HCT116 (cell line): ENCODE measurements around the gene KPNA5. TPM values are rescaled to one million over a fixed set of nuclear protein-coding genes. Genes with fewer than 3 reads are reported as not detected.

Source experiments
- ATAC-seq: fragments of 200-7000 bp; cut with Tn5 transposase; 2 replicates; pipeline ENCODE4 v1.9.1; 2020; ENCODE audit warnings: mild to moderate bottlenecking, moderate library complexity
- BruUV-seq: library from RNA; stranded (reverse); fragments of 400-500 nt; replicated peaks from 2 replicates; lab custom pipeline; 2021; lab: Mats Ljungman, UMichigan
- CTCF ChIA-PET: fragments of 300-600 bp; sonication (Branson Sonifier 250); formaldehyde crosslinking; loops from one replicate; lab custom pipeline; 2021; ENCODE audit warnings: antibody characterized with exemption; lab: Charles Lee
- POLR2A ChIA-PET: fragments of 300-600, 350-600 bp; sonication (Branson Sonifier 250); formaldehyde crosslinking; loops from one replicate; lab custom pipeline; 2021; ENCODE audit warnings: antibody characterized with exemption; lab: Charles Lee
- RAD21 ChIA-PET, 2 experiments: fragments of 300-600 bp; sonication (Branson Sonifier 250); formaldehyde crosslinking; loops; one replicate each; lab custom pipeline; 2023; ENCODE audit warnings: low total read pairs in 2 of 2; ENCODE audit not compliant: uncharacterized antibody in 2 of 2, unreplicated experiment in 2 of 2, low non-redundant PET in 1 of 2; lab: Charles Lee
- DNase-seq: peaks from one replicate; pipeline ENCODE4 v3.0.0-alpha.2; 2010; ENCODE audit warnings: low read depth, low spot score
- H2AFZ ChIP-seq: fragments of 200-600 bp; shearing (Covaris generic), sonication (generic); 2 replicates; pipeline ENCODE4 v1.6.1; 2017; ENCODE audit warnings: low read depth, mixed run types, mixed read lengths, antibody characterized with exemption, low read length; ENCODE audit not compliant: poor library complexity, severe bottlenecking
- H3K27ac ChIP-seq: 2 replicates; pipeline ENCODE4 v1.5.1; 2012; ENCODE audit warnings: low read depth, low read length
- H3K27me3 ChIP-seq: fragments of 200-600 bp; sonication (generic); 2 replicates; pipeline ENCODE4 v1.6.1; 2016; ENCODE audit warnings: mixed run types, low read length, mixed read lengths; ENCODE audit not compliant: insufficient read depth
- H3K36me3 ChIP-seq, 2 experiments: fragments of 200-500 bp in 1 of 2; fragments of 200-600 bp in 1 of 2; sonication (Bioruptor generic) in 1 of 2; sonication (generic) in 1 of 2; 2 replicates each; pipeline versions ENCODE4 v1.5.1 to v1.6.1; 2014 to 2016; ENCODE audit warnings: low read length in 2 of 2, inconsistent platforms in 1 of 2, mixed read lengths in 1 of 2, mixed run types in 1 of 2; ENCODE audit not compliant: insufficient read depth in 2 of 2, control insufficient read depth in 1 of 2
- H3K4me1 ChIP-seq, 2 experiments: fragments of 200-600 bp in 1 of 2; sonication (generic) in 1 of 2; 2 replicates each; pipeline versions ENCODE4 v1.5.1 to v1.6.1; 2012 to 2017; ENCODE audit warnings: low read length in 2 of 2, inconsistent platforms in 1 of 2, mild to moderate bottlenecking in 1 of 2, mixed read lengths in 1 of 2, mixed run types in 1 of 2, moderate library complexity in 1 of 2; ENCODE audit not compliant: insufficient read depth in 2 of 2, control insufficient read depth in 1 of 2
- H3K4me2 ChIP-seq: fragments of 200-600 bp; sonication (generic); 2 replicates; pipeline ENCODE4 v1.6.1; 2017; ENCODE audit warnings: mixed run types, low read length, mixed read lengths
- H3K4me3 ChIP-seq, 2 experiments: fragments of 200-600 bp in 1 of 2; sonication (generic) in 1 of 2; replicated peaks in 1 of 2; 2 replicates each; pipeline ENCODE4 v1.5.1; 2011 to 2016; ENCODE audit warnings: low read length in 2 of 2, control low read depth in 1 of 2, low read depth in 1 of 2, mild to moderate bottlenecking in 1 of 2, mixed read lengths in 1 of 2, mixed run types in 1 of 2
- H3K79me2 ChIP-seq: fragments of 200-600 bp; sonication (generic); 2 replicates; pipeline ENCODE4 v1.6.1; 2017; ENCODE audit warnings: mild to moderate bottlenecking, mixed run types, low read length, moderate library complexity, mixed read lengths; ENCODE audit not compliant: insufficient read depth
- H3K9ac ChIP-seq: fragments of 200-600 bp; sonication (generic); 2 replicates; pipeline ENCODE4 v1.6.1; 2016; ENCODE audit warnings: low read length, mixed read lengths
- H3K9me2 ChIP-seq: fragments of 200-600 bp; sonication (generic), shearing (Covaris generic); 2 replicates; pipeline ENCODE4 v1.6.1; 2017; ENCODE audit warnings: mixed run types, mild to moderate bottlenecking, moderate library complexity; ENCODE audit not compliant: insufficient read depth
- H3K9me3 ChIP-seq, 2 experiments: fragments of 200-500 bp in 1 of 2; fragments of 200-600 bp in 1 of 2; sonication (Bioruptor generic) in 1 of 2; sonication (generic) in 1 of 2; 2 replicates each; pipeline ENCODE4 v1.6.1; 2014 to 2017; ENCODE audit warnings: low read length in 2 of 2, mixed read lengths in 2 of 2, inconsistent platforms in 1 of 2, low read depth in 1 of 2, mild to moderate bottlenecking in 1 of 2, mixed run types in 1 of 2, moderate library complexity in 1 of 2; ENCODE audit not compliant: control insufficient read depth in 1 of 2, insufficient read depth in 1 of 2
- H4K20me1 ChIP-seq: fragments of 200-600 bp; sonication (generic), shearing (Covaris generic); 2 replicates; pipeline ENCODE4 v1.6.1; 2017; ENCODE audit warnings: mixed run types, mild to moderate bottlenecking, moderate library complexity; ENCODE audit not compliant: insufficient read depth
- CBX3 ChIP-seq: IDR thresholded peaks from 2 replicates; pipeline ENCODE4 v1.6.1; 2012; ENCODE audit warnings: low read depth
- CEBPB ChIP-seq: IDR thresholded peaks from 2 replicates; pipeline ENCODE4 v1.6.1; 2012; ENCODE audit warnings: low read depth
- EZH2 ChIP-seq: fragments of 200-600 bp; sonication (generic); IDR thresholded peaks from 2 replicates; pipeline ENCODE4 v1.6.1; 2017; ENCODE audit warnings: antibody characterized with exemption, mixed run types
- EZH2phosphoT487 ChIP-seq: fragments of 200-600 bp; IDR thresholded peaks from 2 replicates; pipeline ENCODE4 v1.6.1; 2018; ENCODE audit warnings: antibody characterized with exemption, borderline replicate concordance
- FOSL1 ChIP-seq: IDR thresholded peaks from 2 replicates; pipeline ENCODE4 v1.6.1; 2012; ENCODE audit warnings: low read depth
- JUND ChIP-seq: IDR thresholded peaks from 2 replicates; pipeline ENCODE4 v1.6.1; 2012
- POLR2A ChIP-seq: IDR thresholded peaks from 2 replicates; pipeline ENCODE4 v1.7.0; 2011; ENCODE audit warnings: borderline replicate concordance; ENCODE audit not compliant: insufficient read depth, insufficient read length; ENCODE audit errors: extremely low read depth
- POLR2AphosphoS5 ChIP-seq: IDR thresholded peaks from 2 replicates; pipeline ENCODE4 v1.6.1; 2011; ENCODE audit warnings: mild to moderate bottlenecking, low read depth, low read length, moderate library complexity
- RAD21 ChIP-seq: IDR thresholded peaks from 2 replicates; pipeline ENCODE4 v1.6.1; 2012; ENCODE audit warnings: low read depth, mild to moderate bottlenecking
- SP1 ChIP-seq: IDR thresholded peaks from 2 replicates; pipeline ENCODE4 v1.6.1; 2012; ENCODE audit warnings: low read depth
- SRF ChIP-seq: IDR thresholded peaks from 2 replicates; pipeline ENCODE4 v1.6.1; 2012; ENCODE audit warnings: low read depth
- TCF7L2 ChIP-seq: IDR thresholded peaks from 2 replicates; pipeline ENCODE4 v1.7.0; 2011; ENCODE audit warnings: borderline replicate concordance, inconsistent platforms; ENCODE audit not compliant: insufficient read depth, insufficient read length; ENCODE audit errors: extremely low read depth
- YY1 ChIP-seq: IDR thresholded peaks from 2 replicates; pipeline ENCODE4 v1.6.1; 2011; ENCODE audit warnings: low read length, low read depth, moderate library complexity, mild to moderate bottlenecking; ENCODE audit not compliant: insufficient replicate concordance; ENCODE audit errors: extremely low read depth
- ZFX ChIP-seq: fragments of 450-650 bp; IDR thresholded peaks from 2 replicates; pipeline ENCODE4 v1.6.1; 2017
- ZNF274 ChIP-seq: fragments of 200-500 bp; sonication (Bioruptor generic); IDR thresholded peaks from 2 replicates; pipeline ENCODE4 v1.6.1; 2014; ENCODE audit warnings: mild to moderate bottlenecking, low read depth, low read length, inconsistent platforms
- intact Hi-C: fragments of 100-400 bp; cut with micrococcal nuclease; formaldehyde crosslinking; loops from 2 replicates; pipeline ENCODE4 v1.10.0; 2022
- total RNA-seq: library from RNA; stranded (reverse); gene quantifications from one replicate; pipeline ENCODE4 v1.2.1, GENCODE V29; 2021; ENCODE audit not compliant: unreplicated experiment
- TF ChIP-seq, protein P1 (sequence below): IDR thresholded peaks from 2 replicates; pipeline ENCODE4 v1.6.1; 2011; ENCODE audit warnings: mild to moderate bottlenecking, low read length, moderate library complexity; ENCODE audit not compliant: insufficient replicate concordance; ENCODE audit errors: extremely low read depth
- TF ChIP-seq, protein P2 (sequence below): IDR thresholded peaks from 2 replicates; pipeline ENCODE4 v1.6.1; 2012
- TF ChIP-seq, protein P3 (sequence below): IDR thresholded peaks from 2 replicates; pipeline ENCODE4 v1.6.1; 2012; ENCODE audit warnings: low read depth

Gene KPNA5
- total RNA-seq, 1 experiment from 2014 or later, result 9.8 TPM

DNA sequence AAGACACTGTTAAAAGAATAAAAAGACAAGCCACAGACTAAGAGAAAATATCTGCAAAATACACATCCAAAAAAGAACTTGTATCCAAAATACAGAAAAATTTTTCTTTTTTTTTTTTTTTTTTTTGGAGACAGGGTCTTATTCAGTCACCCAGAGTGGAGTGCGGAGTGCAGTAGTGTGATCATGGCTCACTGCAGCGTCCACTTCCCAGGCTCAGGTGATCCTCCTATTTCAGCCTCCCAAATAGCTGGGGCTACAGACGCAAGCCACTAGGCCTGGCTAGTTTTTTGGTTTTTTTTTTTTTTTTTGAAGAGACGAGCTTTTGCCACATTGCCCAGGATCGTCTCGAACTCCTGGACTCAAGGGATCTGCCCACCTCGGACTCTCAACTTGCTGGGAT is 15.5 kb upstream of the KPNA5 start:
- Histone ChIP-seq H3K4me1 (peaks cover 0 to 8% of the 10 kb centered on the region in 2 experiments; a peak in 2 of 4 replicates), H2AFZ (no peak overlapping the region), H3K9me2 (no peaks in the 10 kb centered on the region), H3K9me3 (no peaks in the 10 kb centered on the region), H3K27ac (no peak overlapping the region), H3K79me2 (peaks cover 80% of the 10 kb centered on the region), H3K4me3 (no peak overlapping the region), H3K4me2 (no peak overlapping the region), H3K27me3 (no peaks in the 10 kb centered on the region), H4K20me1 (no peaks in the 10 kb centered on the region), H3K36me3 (no peaks in the 10 kb centered on the region), H3K9ac (no peak overlapping the region)
- ChIA-PET POLR2A (no interaction called here), RAD21 (no interaction called here), CTCF (interaction anchor here (2.1 kb wide), 1 partner anchor 397 kb away, joined by 5 read pairs; no protein-coding TSS in a partner anchor)
- DNase-seq, result no peak
- no peak for ATAC-seq
- intact Hi-C loops, result no loop called here
- BruUV-seq, result no TSS peak
- no peak for TF ChIP-seq RAD21
- no peak for TF ChIP-seq SP1
- TF ChIP-seq SRF, result no peak
- no peak for TF ChIP-seq ZFX
- TF ChIP-seq, protein P1, sequence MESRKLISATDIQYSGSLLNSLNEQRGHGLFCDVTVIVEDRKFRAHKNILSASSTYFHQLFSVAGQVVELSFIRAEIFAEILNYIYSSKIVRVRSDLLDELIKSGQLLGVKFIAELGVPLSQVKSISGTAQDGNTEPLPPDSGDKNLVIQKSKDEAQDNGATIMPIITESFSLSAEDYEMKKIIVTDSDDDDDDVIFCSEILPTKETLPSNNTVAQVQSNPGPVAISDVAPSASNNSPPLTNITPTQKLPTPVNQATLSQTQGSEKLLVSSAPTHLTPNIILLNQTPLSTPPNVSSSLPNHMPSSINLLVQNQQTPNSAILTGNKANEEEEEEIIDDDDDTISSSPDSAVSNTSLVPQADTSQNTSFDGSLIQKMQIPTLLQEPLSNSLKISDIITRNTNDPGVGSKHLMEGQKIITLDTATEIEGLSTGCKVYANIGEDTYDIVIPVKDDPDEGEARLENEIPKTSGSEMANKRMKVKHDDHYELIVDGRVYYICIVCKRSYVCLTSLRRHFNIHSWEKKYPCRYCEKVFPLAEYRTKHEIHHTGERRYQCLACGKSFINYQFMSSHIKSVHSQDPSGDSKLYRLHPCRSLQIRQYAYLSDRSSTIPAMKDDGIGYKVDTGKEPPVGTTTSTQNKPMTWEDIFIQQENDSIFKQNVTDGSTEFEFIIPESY, result no peak
- no peak for TF ChIP-seq ZNF274
- TF ChIP-seq CBX3, result no peak
- TF ChIP-seq TCF7L2, result no peak
- TF ChIP-seq POLR2A, result no peak
- TF ChIP-seq CEBPB, result no peak
- TF ChIP-seq EZH2, result no peak
- TF ChIP-seq, protein P2, sequence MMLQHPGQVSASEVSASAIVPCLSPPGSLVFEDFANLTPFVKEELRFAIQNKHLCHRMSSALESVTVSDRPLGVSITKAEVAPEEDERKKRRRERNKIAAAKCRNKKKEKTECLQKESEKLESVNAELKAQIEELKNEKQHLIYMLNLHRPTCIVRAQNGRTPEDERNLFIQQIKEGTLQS, result no peak
- no peak for TF ChIP-seq JUND
- TF ChIP-seq, protein P3, sequence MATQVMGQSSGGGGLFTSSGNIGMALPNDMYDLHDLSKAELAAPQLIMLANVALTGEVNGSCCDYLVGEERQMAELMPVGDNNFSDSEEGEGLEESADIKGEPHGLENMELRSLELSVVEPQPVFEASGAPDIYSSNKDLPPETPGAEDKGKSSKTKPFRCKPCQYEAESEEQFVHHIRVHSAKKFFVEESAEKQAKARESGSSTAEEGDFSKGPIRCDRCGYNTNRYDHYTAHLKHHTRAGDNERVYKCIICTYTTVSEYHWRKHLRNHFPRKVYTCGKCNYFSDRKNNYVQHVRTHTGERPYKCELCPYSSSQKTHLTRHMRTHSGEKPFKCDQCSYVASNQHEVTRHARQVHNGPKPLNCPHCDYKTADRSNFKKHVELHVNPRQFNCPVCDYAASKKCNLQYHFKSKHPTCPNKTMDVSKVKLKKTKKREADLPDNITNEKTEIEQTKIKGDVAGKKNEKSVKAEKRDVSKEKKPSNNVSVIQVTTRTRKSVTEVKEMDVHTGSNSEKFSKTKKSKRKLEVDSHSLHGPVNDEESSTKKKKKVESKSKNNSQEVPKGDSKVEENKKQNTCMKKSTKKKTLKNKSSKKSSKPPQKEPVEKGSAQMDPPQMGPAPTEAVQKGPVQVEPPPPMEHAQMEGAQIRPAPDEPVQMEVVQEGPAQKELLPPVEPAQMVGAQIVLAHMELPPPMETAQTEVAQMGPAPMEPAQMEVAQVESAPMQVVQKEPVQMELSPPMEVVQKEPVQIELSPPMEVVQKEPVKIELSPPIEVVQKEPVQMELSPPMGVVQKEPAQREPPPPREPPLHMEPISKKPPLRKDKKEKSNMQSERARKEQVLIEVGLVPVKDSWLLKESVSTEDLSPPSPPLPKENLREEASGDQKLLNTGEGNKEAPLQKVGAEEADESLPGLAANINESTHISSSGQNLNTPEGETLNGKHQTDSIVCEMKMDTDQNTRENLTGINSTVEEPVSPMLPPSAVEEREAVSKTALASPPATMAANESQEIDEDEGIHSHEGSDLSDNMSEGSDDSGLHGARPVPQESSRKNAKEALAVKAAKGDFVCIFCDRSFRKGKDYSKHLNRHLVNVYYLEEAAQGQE, result no peak
- TF ChIP-seq YY1, result no peak
- TF ChIP-seq EZH2phosphoT487, result no peak
- no peak for TF ChIP-seq FOSL1
- no peak for TF ChIP-seq POLR2AphosphoS5
